HG03039 (cell line): ENCODE results near the gene CYP26B1.

Experiments
- ATAC-seq: cut with Tn5 transposase; IDR thresholded peaks from one replicate; pipeline ENCODE4 v1.9.1; 2021; ENCODE audit warnings: mild to moderate bottlenecking, moderate library complexity; ENCODE audit not compliant: unreplicated experiment

CYP26B1 gene, protein sequence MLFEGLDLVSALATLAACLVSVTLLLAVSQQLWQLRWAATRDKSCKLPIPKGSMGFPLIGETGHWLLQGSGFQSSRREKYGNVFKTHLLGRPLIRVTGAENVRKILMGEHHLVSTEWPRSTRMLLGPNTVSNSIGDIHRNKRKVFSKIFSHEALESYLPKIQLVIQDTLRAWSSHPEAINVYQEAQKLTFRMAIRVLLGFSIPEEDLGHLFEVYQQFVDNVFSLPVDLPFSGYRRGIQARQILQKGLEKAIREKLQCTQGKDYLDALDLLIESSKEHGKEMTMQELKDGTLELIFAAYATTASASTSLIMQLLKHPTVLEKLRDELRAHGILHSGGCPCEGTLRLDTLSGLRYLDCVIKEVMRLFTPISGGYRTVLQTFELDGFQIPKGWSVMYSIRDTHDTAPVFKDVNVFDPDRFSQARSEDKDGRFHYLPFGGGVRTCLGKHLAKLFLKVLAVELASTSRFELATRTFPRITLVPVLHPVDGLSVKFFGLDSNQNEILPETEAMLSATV

GRCh38 chr2:72147303-72147971 lies at the start of gene CYP26B1:
Gene CYP26B1, minus strand, starts transcription at chr2:72147862. Its CDS starts 28 bp downstream, at chr2:72147834.
- no peak for ATAC-seq

GRCh38 chr2:72193723-72194122 lies 46.1 kb upstream of the CYP26B1 start:
- ATAC-seq = no peak

GRCh38 chr2:72191441-72191840 lies 43.8 kb upstream of the CYP26B1 start:
- ATAC-seq = no peak

GRCh38 chr2:72185206-72185605 lies 37.5 kb upstream of the CYP26B1 start:
- no peak for ATAC-seq

- ATAC-seq = no peak
These were observed 35.8 kb upstream of the CYP26B1 start for GRCh38 chr2:72183466-72183865.

GRCh38 chr2:72183016-72183415 lies 35.4 kb upstream of the CYP26B1 start:
- no peak for ATAC-seq

GRCh38 chr2:72182547-72182946 lies 34.9 kb upstream of the CYP26B1 start:
- no peak for ATAC-seq

- ATAC-seq = no peak
These were observed 34.0 kb upstream of the CYP26B1 start for GRCh38 chr2:72181616-72182015.

DNA sequence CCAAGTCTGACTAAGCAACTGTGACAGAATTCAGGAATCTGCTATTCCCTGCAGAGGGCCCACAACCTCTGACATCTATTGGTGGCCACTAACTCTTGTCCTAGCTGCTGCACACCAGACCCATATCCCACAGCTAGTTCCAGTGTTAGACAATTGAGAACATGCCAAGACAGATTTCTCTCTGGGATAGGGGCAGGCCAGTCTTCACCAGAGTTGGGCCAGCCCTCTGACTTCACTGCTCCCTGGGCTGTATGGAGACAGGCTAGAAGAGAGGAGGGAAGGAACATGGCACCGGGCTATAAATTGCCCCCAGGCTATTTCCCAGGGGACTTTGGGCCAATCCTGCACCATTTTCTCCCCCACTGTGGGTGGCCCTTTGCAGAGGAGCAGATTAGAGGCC lies 32.7 kb upstream of the CYP26B1 start:
- ATAC-seq = no peak

- no peak for ATAC-seq
These were observed 30.9 kb upstream of the CYP26B1 start for GRCh38 chr2:72178551-72178950.

GRCh38 chr2:72176281-72176680 lies 28.6 kb upstream of the CYP26B1 start:
- no peak for ATAC-seq

- no peak for ATAC-seq
These were observed 28.0 kb upstream of the CYP26B1 start for GRCh38 chr2:72175636-72176035.

- no peak for ATAC-seq
These were observed 26.1 kb upstream of the CYP26B1 start for GRCh38 chr2:72173640-72174321.

GRCh38 chr2:72172478-72172877 lies 24.8 kb upstream of the CYP26B1 start:
- no peak for ATAC-seq

- ATAC-seq = no peak
These were observed 18.6 kb upstream of the CYP26B1 start for GRCh38 chr2:72166279-72166678.

- no peak for ATAC-seq
These were observed 18.1 kb upstream of the CYP26B1 start for GRCh38 chr2:72165792-72166191.

GRCh38 chr2:72162574-72162973 lies 14.9 kb upstream of the CYP26B1 start:
- no peak for ATAC-seq

DNA sequence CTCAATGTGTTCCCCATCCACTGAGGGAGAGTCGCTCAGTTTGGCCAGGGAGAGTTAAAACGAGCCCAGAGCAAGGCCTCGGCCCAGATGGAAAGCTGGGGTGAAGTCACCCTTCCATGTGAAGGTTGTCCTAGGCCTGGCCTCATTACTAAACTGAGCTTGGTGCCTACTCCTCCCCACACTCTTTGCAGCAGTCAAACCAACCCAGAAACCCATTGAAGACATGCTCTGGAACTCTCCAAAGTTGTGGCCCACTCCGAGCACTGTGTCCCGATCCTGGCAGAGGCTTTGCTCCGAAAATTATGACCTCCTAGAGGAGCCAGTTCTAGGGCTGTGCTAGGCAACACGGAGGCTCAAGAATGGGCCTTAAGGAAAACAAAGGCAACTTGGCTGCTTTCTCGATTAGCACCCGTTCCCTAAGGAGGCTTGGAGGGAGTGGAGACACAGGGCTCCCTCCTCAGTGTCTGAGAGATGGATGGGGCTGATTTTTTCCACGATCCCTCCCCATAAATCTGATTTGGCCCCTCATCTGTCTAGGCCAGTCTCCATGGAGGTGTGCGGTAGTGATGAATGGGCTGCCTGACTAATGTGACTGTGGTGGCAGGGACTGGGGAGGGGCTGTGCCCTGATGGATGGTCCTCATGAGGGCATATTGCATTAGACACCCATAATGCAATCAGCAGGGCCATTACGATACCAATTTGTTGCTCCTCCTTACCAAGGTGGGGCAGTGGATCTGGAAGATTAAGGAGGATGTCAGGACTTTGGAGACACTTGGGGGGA lies 11.7 kb upstream of the CYP26B1 start:
- ATAC-seq = no peak

GRCh38 chr2:72157871-72158771 lies 10.5 kb upstream of the CYP26B1 start:
- ATAC-seq = no peak

- ATAC-seq = no peak
These were observed 9.2 kb upstream of the CYP26B1 start for GRCh38 chr2:72156872-72157271.
